SJCRH30 (cell line): ENCODE measurements around the gene PXK. TPM values are rescaled to one million over a fixed set of nuclear protein-coding genes. Genes with fewer than 3 reads are reported as not detected.
"Not testable (repeated sequence)": the region's sequence is repeated elsewhere in the genome, so short reads cannot be mapped to it uniquely, and the experiment has no call there.

Source experiments
- DNase-seq, 2 experiments: peaks; one replicate each; pipeline ENCODE4 v3.0.0-alpha.2; 2015 to 2020
- H3K27ac ChIP-seq: fragments of 250-450 bp; sonication (Bioruptor Pico); 2 replicates; pipeline ENCODE4 v1.5.1; 2020; ENCODE audit warnings: mild to moderate bottlenecking, moderate library complexity
- H3K27me3 ChIP-seq: fragments of 250-450 bp; sonication (Bioruptor Pico); 2 replicates; pipeline ENCODE4 v1.5.1; 2020; ENCODE audit warnings: mild to moderate bottlenecking, moderate library complexity
- H3K36me3 ChIP-seq: fragments of 250-450 bp; sonication (Bioruptor Pico); 2 replicates; pipeline ENCODE4 v1.5.1; 2020; ENCODE audit warnings: mild to moderate bottlenecking, moderate library complexity
- H3K4me1 ChIP-seq: fragments of 250-450 bp; sonication (Bioruptor Pico); 2 replicates; pipeline ENCODE4 v1.5.1; 2020; ENCODE audit warnings: mild to moderate bottlenecking, moderate library complexity
- H3K4me3 ChIP-seq: fragments of 250-450 bp; sonication (Bioruptor Pico); 2 replicates; pipeline ENCODE4 v1.5.1; 2020; ENCODE audit warnings: mild to moderate bottlenecking, moderate library complexity
- H3K9me3 ChIP-seq: fragments of 250-450 bp; sonication (Bioruptor Pico); replicated peaks from 2 replicates; pipeline ENCODE4 v1.5.1; 2020; ENCODE audit warnings: mild to moderate bottlenecking, moderate library complexity
- total RNA-seq: library from RNA; depleted of rRNA; stranded (reverse); fragments of >200 nt; shearing (Covaris generic); gene quantifications from 2 replicates; pipeline ENCODE4 v1.2.3, GENCODE V29; 2014; rRNA removed

PXK gene
- total RNA-seq, result 11.9 and 12.9 TPM in 2 replicates

- Histone ChIP-seq H3K9me3 (no peaks in the 10 kb centered on the region), H3K4me3 (peak within 1 kb of the TSS; percentile 67), H3K27me3 (no peaks in the 10 kb centered on the region), H3K36me3 (no peaks in the 10 kb centered on the region), H3K27ac (no peak within 1 kb of the TSS), H3K4me1 (no peaks in the 10 kb centered on the region)
- peak; percentile 57 to 72 for DNase-seq
These were observed at the start of gene PXK for GRCh38 chr3:58332575-58333188. PXK (plus strand) TSS chr3:58332892; CDS start chr3:58332989, 97 bp downstream.

- H3K36me3 ChIP-seq, result no peaks in the 10 kb centered on the region
These were observed 47.4 kb upstream of the PXK start for GRCh38 chr3:58285334-58285733.

GRCh38 chr3:58287354-58287753, 45.3 kb upstream of the PXK start:
- Histone ChIP-seq H3K27ac (no peak overlapping the region), H3K9me3 (no peaks in the 10 kb centered on the region), H3K36me3 (no peaks in the 10 kb centered on the region), H3K27me3 (no peaks in the 10 kb centered on the region), H3K4me3 (no peak overlapping the region), H3K4me1 (no peaks in the 10 kb centered on the region)
- DNase-seq, result no peak

More at GRCh38 chr3:58285334-58285733, 47.4 kb upstream of the PXK start:
- no peak for DNase-seq
- H3K9me3 ChIP-seq, result no peaks in the 10 kb centered on the region
- no peaks in the 10 kb centered on the region for H3K27me3 ChIP-seq
- no peak overlapping the region for H3K4me3 ChIP-seq
- no peak overlapping the region for H3K27ac ChIP-seq
- no peaks in the 10 kb centered on the region for H3K4me1 ChIP-seq

- H3K36me3 ChIP-seq, result no peaks in the 10 kb centered on the region
- no peaks in the 10 kb centered on the region for H3K4me1 ChIP-seq
- H3K27ac ChIP-seq, result no peak overlapping the region
- no peaks in the 10 kb centered on the region for H3K9me3 ChIP-seq
- no peak for DNase-seq
- H3K4me3 ChIP-seq, result no peak overlapping the region
- H3K27me3 ChIP-seq, result no peaks in the 10 kb centered on the region
These were observed 44.5 kb upstream of the PXK start for GRCh38 chr3:58288011-58288728.

- not testable (repeated sequence) for DNase-seq, H3K9me3 ChIP-seq, H3K4me3 ChIP-seq, H3K4me1 ChIP-seq, H3K27ac ChIP-seq, H3K36me3 ChIP-seq, H3K27me3 ChIP-seq
These were observed 43.6 kb upstream of the PXK start for GRCh38 chr3:58288964-58289613.

- not testable (repeated sequence) for DNase-seq, H3K27ac ChIP-seq, H3K9me3 ChIP-seq, H3K27me3 ChIP-seq, H3K4me3 ChIP-seq, H3K4me1 ChIP-seq, H3K36me3 ChIP-seq
These were observed 42.2 kb upstream of the PXK start for GRCh38 chr3:58290446-58290845.

GRCh38 chr3:58291671-58292338, 40.9 kb upstream of the PXK start:
- Histone ChIP-seq H3K27me3 (no peaks in the 10 kb centered on the region), H3K27ac (no peak overlapping the region), H3K4me3 (no peak overlapping the region), H3K4me1 (no peaks in the 10 kb centered on the region), H3K36me3 (no peaks in the 10 kb centered on the region), H3K9me3 (no peaks in the 10 kb centered on the region)
- no peak for DNase-seq

- no peaks in the 10 kb centered on the region for H3K27me3 ChIP-seq
- H3K4me3 ChIP-seq, result no peak overlapping the region
- H3K36me3 ChIP-seq, result no peaks in the 10 kb centered on the region
- no peaks in the 10 kb centered on the region for H3K4me1 ChIP-seq
- H3K27ac ChIP-seq, result no peak overlapping the region
- no peaks in the 10 kb centered on the region for H3K9me3 ChIP-seq
- DNase-seq, result no peak
These were observed 39.8 kb upstream of the PXK start for GRCh38 chr3:58292866-58293265.

GRCh38 chr3:58293516-58293915, 39.2 kb upstream of the PXK start:
- Histone ChIP-seq H3K36me3 (no peaks in the 10 kb centered on the region), H3K4me3 (no peak overlapping the region), H3K4me1 (no peaks in the 10 kb centered on the region), H3K9me3 (no peaks in the 10 kb centered on the region), H3K27ac (no peak overlapping the region), H3K27me3 (no peaks in the 10 kb centered on the region)
- no peak for DNase-seq

- H3K4me1 ChIP-seq, result no peaks in the 10 kb centered on the region
- no peak overlapping the region for H3K4me3 ChIP-seq
- H3K27me3 ChIP-seq, result no peaks in the 10 kb centered on the region
- no peak overlapping the region for H3K27ac ChIP-seq
- DNase-seq, result peak; percentile 44 to 71
- no peaks in the 10 kb centered on the region for H3K36me3 ChIP-seq
- H3K9me3 ChIP-seq, result no peaks in the 10 kb centered on the region
These were observed 36.4 kb upstream of the PXK start for GRCh38 chr3:58296269-58296668.

GRCh38 chr3:58296843-58297242, 35.8 kb upstream of the PXK start:
- Histone ChIP-seq H3K27ac (no peak overlapping the region), H3K36me3 (no peaks in the 10 kb centered on the region), H3K4me3 (no peak overlapping the region), H3K27me3 (no peaks in the 10 kb centered on the region), H3K9me3 (no peaks in the 10 kb centered on the region), H3K4me1 (no peaks in the 10 kb centered on the region)
- DNase-seq, result no peak

GRCh38 chr3:58298190-58298589, 34.5 kb upstream of the PXK start:
- DNase-seq, result no peak
- H3K27ac ChIP-seq, result no peak overlapping the region
- H3K27me3 ChIP-seq, result no peaks in the 10 kb centered on the region
- no peaks in the 10 kb centered on the region for H3K9me3 ChIP-seq
- H3K4me3 ChIP-seq, result no peak overlapping the region
- H3K4me1 ChIP-seq, result no peaks in the 10 kb centered on the region
- H3K36me3 ChIP-seq, result no peaks in the 10 kb centered on the region

GRCh38 chr3:58299075-58299474, 33.6 kb upstream of the PXK start:
- no peak for DNase-seq
- Histone ChIP-seq H3K9me3 (no peaks in the 10 kb centered on the region), H3K4me3 (no peak overlapping the region), H3K27me3 (no peaks in the 10 kb centered on the region), H3K4me1 (no peaks in the 10 kb centered on the region), H3K36me3 (no peaks in the 10 kb centered on the region), H3K27ac (no peak overlapping the region)

- Histone ChIP-seq H3K27ac (no peak overlapping the region), H3K9me3 (no peaks in the 10 kb centered on the region), H3K4me1 (no peaks in the 10 kb centered on the region), H3K4me3 (no peak overlapping the region), H3K27me3 (no peaks in the 10 kb centered on the region), H3K36me3 (no peaks in the 10 kb centered on the region)
- DNase-seq, result peak in 1 of 2 experiments; percentile 34
These were observed 32.7 kb upstream of the PXK start for GRCh38 chr3:58299839-58300516.
